ENCODE results near the gene PYGO1. TPM values are rescaled to one million over a fixed set of nuclear protein-coding genes. Genes with fewer than 3 reads are reported as not detected.
A peak's percentile ranks its signal among the peaks of the same experiment; 100 is the strongest.

PYGO1 gene
- total and polyA plus RNA-seq, 2 of the 8 experiments (the other 6 are each of a cell fraction or from before 2014, with no cell fraction given), result 0.50 to 1.1 TPM

DNA sequence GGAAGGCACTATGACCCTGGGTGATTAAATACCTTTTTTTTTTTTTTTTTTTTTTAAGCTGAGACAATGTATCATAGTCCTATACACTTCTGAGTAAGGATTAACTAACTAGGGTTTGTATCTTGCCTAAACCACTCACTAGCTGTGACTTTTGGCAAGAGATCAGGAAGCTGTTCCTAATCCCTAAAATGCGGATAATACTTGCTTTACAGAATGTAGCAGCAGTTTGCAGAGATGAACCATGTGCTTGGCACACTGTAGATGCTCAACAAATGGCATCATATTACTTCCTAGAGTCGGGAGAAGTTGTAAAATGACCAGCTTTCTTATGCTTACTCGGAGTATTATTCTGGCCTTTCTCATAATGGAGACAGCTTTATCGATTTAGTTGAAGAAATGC is 25.6 kb upstream of the PYGO1 start:
- no peak overlapping the region for H2AK5ac ChIP-seq (ENCODE audit: low read depth, low read length)
- H3K14ac ChIP-seq (ENCODE audit: insufficient read length), result no peak overlapping the region
- H3K4me2 ChIP-seq (ENCODE audit: insufficient read depth in 1 of 2, low read depth in 2 of 2, low read length in 2 of 2), result no peak overlapping the region
- no peak overlapping the region for H3K56ac ChIP-seq (replicated peaks; ENCODE audit: insufficient read length, low read depth, low read length)
- no peaks in the 10 kb centered on the region for H3K9me3 ChIP-seq (ENCODE audit: insufficient read depth in 2 of 2, low read depth in 1 of 2, low read length in 1 of 2)
- H2BK120ac ChIP-seq (replicated peaks; ENCODE audit: low read depth, low read length), result no peak overlapping the region
- no peak overlapping the region for H2BK20ac ChIP-seq (ENCODE audit: low read length)
- ChIA-PET CTCF (ENCODE audit: partially characterized antibody) (interaction anchor here (1.6 kb wide), 1 partner anchor 11 kb away, joined by 4 read pairs; no protein-coding TSS in a partner anchor), POLR2A (ENCODE audit: partially characterized antibody) (no interaction called here)
- H4K91ac ChIP-seq (replicated peaks; ENCODE audit: insufficient read length, low read length), result no peak overlapping the region
- H3K27ac ChIP-seq (ENCODE audit: low read depth, low read length), result no peak overlapping the region
- H3K27me3 ChIP-seq (replicated peaks in 1 of 4; ENCODE audit: control insufficient read depth in 3 of 4, extremely low read depth in 1 of 4, insufficient read depth in 3 of 4, low read length in 3 of 4), result no peaks in the 10 kb centered on the region
- no peaks in the 10 kb centered on the region for H3K23me2 ChIP-seq (ENCODE audit: low read depth, low read length)
- FAIRE-seq (no peak), DNase-seq (ENCODE audit: low read depth in 1 of 2, low spot score in 2 of 2) (no peak)
- no peaks in the 10 kb centered on the region for H3K36me3 ChIP-seq (ENCODE audit: control insufficient read depth in 2 of 4, insufficient read depth in 4 of 4, low read length in 3 of 4)
- H2BK12ac ChIP-seq (ENCODE audit: low read depth, low read length), result no peak overlapping the region
- H3K79me2 ChIP-seq (ENCODE audit: control insufficient read depth in 1 of 2, insufficient read depth in 2 of 2, low read length in 2 of 2), result no peaks in the 10 kb centered on the region
- H3K4ac ChIP-seq (replicated peaks; ENCODE audit: insufficient read length, low read depth, low read length), result no peak overlapping the region
- H2BK5ac ChIP-seq (ENCODE audit: low read depth, low read length), result no peak overlapping the region
- H2AFZ ChIP-seq (ENCODE audit: low read length), result 0 out of 2 replicates have a peak overlapping the region, but pooled peaks have one; percentile 48
- H4K20me1 ChIP-seq (replicated peaks in 1 of 2; ENCODE audit: control insufficient read depth in 1 of 2, insufficient read depth in 2 of 2, low read length in 2 of 2), result no peaks in the 10 kb centered on the region
- 85% methylated on average over 4 of the region's 4 CpGs; no CpG with 5 or more reads in 1 of the 2 experiments for WGBS, 2 experiments (ENCODE audit: extremely low coverage in 1 of 2, insufficient coverage in 1 of 2, insufficient read length in 1 of 2, insufficient replicate concordance in 2 of 2, low coverage in 1 of 2, low lambda C conversion rate in 2 of 2, missing lambda C conversion rate in 1 of 2)
- no peaks in the 10 kb centered on the region for H3K79me1 ChIP-seq (ENCODE audit: low read depth, low read length)
- H2BK15ac ChIP-seq (ENCODE audit: low read length), result no peak overlapping the region
- H3K9ac ChIP-seq (replicated peaks in 1 of 4; ENCODE audit: extremely low read depth in 1 of 4, low read depth in 3 of 4, low read length in 3 of 4), result no peak overlapping the region
- H3K18ac ChIP-seq (ENCODE audit: extremely low read depth, low read length), result no peak overlapping the region
- no peak overlapping the region for H4K5ac ChIP-seq (ENCODE audit: insufficient read length, low read depth, low read length)
- H3K4me1 ChIP-seq (replicated peaks in 1 of 4; ENCODE audit: control insufficient read depth in 3 of 4, insufficient read depth in 4 of 4, low read length in 3 of 4), result peaks cover 0 to 4% (median 0%) of the 10 kb centered on the region in 4 experiments; a peak in 2 of 7 replicates
- H3K4me3 ChIP-seq (ENCODE audit: extremely low read depth in 1 of 4, insufficient read depth in 2 of 4, low read depth in 3 of 4, low read length in 4 of 4), result no peak overlapping the region
- H4K8ac ChIP-seq (ENCODE audit: extremely low read depth, insufficient read depth, low read length), result no peak overlapping the region
- H3K23ac ChIP-seq (ENCODE audit: insufficient read length), result no peak overlapping the region
